ENCODE data around the gene GLIS2.
"Not testable (repeated sequence)": the region's sequence is repeated elsewhere in the genome, so short reads cannot be mapped to it uniquely, and the experiment has no call there.

GLIS2 gene

DNA sequence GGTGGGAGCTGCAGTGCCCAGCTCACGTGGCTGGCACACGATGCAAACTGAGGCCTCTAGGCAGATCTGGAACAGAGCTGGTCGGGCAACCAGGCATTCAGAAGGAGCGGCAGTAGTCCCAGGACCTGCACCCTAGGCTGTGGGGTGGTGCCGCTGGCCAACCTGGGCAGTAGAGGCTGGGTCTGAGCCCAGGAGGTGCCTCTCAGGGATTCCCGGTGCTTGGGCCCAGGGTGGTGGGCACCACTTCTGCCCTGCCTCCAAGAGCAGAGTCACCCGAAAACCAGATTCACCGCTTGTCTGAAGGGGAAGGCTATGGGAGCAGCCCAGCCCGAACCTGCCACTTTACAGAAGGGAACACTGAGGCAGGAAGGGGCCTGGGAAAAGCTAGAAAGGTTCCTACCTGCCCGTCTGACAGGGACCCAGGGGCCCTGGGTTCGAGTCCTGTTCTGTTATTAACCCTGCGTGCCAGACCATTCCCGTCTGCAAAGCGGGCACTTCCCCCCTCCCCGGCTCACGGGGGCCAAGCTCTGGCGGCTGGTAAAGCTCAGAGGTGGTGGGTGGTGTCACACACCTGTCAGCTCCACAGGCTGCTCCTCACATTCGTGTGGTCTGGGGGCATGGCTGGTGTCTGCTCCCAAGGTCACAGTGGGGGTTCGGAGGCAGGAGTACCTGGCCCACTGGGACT, 16.9 kb downstream of the GLIS2 start:
- no peak for DNase-seq (ENCODE audit: extremely low spot score)
- ChIA-PET CTCF (interaction anchor here (1.2 to 17.8 kb wide), 8 partner anchors 7 to 349 kb away, joined by 3 to 201 read pairs (median 14); partner anchors contain the start of gene PAM16), POLR2A (no interaction called here)
- TF ChIP-seq, protein P1, sequence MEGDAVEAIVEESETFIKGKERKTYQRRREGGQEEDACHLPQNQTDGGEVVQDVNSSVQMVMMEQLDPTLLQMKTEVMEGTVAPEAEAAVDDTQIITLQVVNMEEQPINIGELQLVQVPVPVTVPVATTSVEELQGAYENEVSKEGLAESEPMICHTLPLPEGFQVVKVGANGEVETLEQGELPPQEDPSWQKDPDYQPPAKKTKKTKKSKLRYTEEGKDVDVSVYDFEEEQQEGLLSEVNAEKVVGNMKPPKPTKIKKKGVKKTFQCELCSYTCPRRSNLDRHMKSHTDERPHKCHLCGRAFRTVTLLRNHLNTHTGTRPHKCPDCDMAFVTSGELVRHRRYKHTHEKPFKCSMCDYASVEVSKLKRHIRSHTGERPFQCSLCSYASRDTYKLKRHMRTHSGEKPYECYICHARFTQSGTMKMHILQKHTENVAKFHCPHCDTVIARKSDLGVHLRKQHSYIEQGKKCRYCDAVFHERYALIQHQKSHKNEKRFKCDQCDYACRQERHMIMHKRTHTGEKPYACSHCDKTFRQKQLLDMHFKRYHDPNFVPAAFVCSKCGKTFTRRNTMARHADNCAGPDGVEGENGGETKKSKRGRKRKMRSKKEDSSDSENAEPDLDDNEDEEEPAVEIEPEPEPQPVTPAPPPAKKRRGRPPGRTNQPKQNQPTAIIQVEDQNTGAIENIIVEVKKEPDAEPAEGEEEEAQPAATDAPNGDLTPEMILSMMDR (IDR thresholded peaks at IDR 0.05; ENCODE audit: control extremely low read depth, extremely low read depth, low read depth, missing control alignments): no peak

DNA sequence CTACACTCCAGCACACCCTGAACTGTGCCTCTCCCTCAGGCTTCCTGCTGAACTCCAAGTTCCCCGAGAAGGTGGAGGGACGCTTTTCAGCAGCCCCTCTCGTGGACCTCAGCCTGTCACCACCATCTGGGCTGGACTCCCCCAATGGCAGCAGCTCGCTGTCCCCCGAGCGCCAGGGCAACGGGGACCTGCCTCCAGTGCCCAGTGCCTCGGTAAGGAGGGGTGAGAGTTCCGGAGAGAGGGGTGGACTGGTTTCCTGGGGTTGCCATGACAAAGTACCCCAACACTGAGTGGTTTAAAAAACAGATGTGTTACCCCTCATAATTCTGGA, 17.4 kb downstream of the GLIS2 start:
- ChIA-PET POLR2A (no interaction called here), CTCF (interaction anchor here (1.2 to 17.8 kb wide), 6 partner anchors 17 to 350 kb away, joined by 3 to 201 read pairs (median 14); partner anchors contain the start of gene PAM16)

DNA sequence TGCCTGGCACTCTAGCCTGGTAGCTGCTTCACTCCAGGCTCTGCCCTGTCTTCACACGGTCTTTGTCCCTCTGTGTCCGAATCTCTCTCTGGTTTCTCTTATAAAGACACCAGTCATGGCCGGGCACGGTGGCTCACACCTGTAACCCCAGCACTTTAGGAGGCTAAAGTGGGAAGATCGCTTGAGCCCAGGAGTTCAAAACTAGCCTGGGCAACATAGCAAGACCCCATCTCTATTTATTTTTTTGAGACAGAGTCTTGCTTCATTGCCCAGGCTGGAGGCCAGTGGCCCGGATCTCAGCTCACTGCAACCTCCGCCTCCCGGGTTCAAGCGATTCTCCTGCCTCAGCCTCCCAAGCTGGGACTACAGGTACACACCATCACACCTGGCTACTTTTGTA, 17.8 kb downstream of the GLIS2 start:
- CTCF ChIA-PET: interaction anchor here (1.2 to 17.8 kb wide), 4 partner anchors 25 to 133 kb away, joined by 3 to 201 read pairs (median 48); no protein-coding TSS in a partner anchor
- DNase-seq (ENCODE audit: extremely low spot score); POLR2A ChIA-PET: not testable (repeated sequence)

More for the DNA sequence above, 17.4 kb downstream of the GLIS2 start:
- TF ChIP-seq, protein P1 (IDR thresholded peaks at IDR 0.05; ENCODE audit: control extremely low read depth, extremely low read depth, low read depth, missing control alignments): no peak
- no peak for DNase-seq (ENCODE audit: extremely low spot score)

DNA sequence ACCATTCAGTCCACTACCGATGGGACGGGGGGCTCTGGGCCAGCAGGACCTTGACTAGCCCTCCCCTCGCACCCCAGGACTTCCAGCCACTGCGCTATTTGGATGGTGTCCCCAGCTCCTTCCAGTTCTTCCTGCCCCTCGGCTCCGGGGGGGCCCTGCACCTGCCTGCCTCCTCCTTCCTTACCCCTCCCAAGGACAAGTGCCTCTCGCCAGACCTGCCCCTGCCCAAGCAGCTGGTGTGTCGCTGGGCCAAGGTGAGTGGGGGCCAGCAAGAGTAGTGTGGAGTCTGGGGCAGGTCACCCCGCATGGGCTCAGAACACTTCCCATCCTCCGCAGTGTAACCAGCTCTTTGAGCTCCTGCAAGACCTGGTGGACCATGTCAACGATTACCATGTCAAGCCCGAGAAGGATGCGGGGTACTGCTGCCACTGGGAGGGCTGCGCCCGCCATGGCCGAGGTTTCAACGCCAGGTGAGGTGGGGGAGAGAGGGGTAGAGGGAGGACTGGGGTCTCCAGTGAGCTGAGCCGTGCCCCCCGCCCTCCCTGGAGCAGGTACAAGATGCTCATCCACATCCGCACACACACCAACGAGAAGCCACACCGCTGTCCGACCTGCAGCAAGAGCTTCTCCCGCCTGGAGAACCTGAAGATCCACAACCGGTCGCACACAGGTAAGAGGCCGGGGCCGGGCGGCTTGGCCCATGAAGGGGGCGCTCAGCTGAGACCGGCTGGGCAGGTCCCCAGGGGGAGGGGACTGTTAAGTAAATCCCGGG, 19.0 kb downstream of the GLIS2 start:
- ChIA-PET CTCF (interaction anchor here (2.0 to 17.8 kb wide), 4 partner anchors 17 to 81 kb away, joined by 4 to 201 read pairs (median 48); no protein-coding TSS in a partner anchor), POLR2A (no interaction called here)
- DNase-seq (ENCODE audit: extremely low spot score): no peak
- TF ChIP-seq, protein P1 (IDR thresholded peaks at IDR 0.05; ENCODE audit: control extremely low read depth, extremely low read depth, low read depth, missing control alignments): no peak

DNA sequence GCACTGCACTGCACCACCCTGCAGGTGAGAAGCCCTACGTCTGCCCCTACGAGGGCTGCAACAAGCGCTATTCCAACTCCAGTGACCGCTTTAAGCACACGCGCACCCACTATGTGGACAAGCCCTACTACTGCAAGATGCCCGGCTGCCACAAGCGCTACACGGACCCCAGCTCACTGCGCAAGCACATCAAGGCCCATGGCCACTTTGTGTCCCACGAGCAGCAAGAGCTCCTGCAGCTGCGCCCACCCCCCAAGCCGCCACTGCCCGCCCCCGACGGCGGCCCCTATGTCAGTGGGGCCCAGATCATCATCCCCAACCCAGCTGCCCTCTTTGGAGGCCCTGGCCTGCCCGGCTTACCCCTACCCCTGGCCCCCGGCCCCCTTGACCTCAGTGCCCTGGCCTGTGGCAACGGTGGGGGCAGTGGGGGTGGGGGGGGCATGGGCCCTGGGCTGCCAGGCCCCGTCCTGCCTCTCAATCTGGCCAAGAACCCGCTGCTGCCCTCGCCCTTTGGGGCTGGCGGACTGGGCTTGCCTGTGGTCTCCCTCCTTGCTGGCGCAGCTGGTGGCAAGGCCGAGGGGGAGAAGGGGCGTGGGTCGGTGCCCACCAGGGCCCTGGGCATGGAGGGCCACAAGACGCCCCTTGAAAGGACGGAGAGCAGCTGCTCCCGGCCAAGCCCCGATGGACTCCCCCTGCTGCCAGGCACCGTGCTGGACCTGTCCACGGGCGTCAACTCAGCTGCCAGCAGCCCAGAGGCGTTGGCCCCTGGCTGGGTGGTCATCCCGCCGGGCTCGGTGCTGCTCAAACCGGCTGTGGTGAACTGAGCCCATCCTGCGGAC, 21.1 kb downstream of the GLIS2 start:
- TF ChIP-seq, protein P1 (IDR thresholded peaks at IDR 0.05; ENCODE audit: control extremely low read depth, extremely low read depth, low read depth, missing control alignments): no peak
- DNase-seq (ENCODE audit: extremely low spot score): no peak
- ChIA-PET POLR2A (no interaction called here), CTCF (interaction anchor here (1.2 to 1.4 kb wide), 3 partner anchors 9 to 28 kb away, joined by 3 read pairs; no protein-coding TSS in a partner anchor)

DNA sequence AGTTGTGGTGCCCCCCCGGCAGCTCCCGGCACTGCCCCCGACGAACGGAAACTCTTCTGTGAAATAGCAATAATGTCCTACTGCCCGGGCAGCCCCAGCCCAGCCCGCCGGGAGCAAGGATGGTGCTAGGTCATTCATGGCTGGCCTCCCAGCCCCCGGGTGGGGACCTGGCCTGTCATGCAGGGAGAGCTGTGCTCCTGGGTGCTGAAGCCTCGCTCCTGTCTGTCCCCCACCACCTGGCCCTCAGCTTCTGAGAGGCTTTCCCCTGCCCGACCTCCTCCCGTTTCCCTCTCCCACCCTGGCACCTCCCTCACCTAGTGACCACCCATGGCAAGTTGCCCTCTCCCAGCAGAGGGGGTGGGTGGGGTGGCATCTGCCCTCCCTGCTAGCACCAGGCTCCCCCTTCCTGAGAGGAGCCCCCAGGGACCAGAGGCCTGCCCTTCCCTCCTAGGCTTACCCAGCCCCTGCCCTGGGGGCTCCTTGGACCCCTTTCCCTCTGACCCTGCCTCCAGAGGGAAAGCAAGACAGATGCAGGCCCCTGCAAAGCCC, 21.7 kb downstream of the GLIS2 start:
- ChIA-PET POLR2A (interaction anchor here (0.6 kb wide), 1 partner anchor 201 kb away, joined by 7 read pairs; the partner anchor contains the start of gene CDIP1), CTCF (interaction anchor here (1.2 to 4.5 kb wide), 3 partner anchors 7 to 28 kb away, joined by 3 to 30 read pairs (median 3); no protein-coding TSS in a partner anchor)

More for the DNA sequence above, 21.7 kb downstream of the GLIS2 start:
- no peak for DNase-seq (ENCODE audit: extremely low spot score)
- TF ChIP-seq, protein P1 (IDR thresholded peaks at IDR 0.05; ENCODE audit: control extremely low read depth, extremely low read depth, low read depth, missing control alignments): no peak
